ENCODE results near the gene FGGY.

Gene FGGY

DNA sequence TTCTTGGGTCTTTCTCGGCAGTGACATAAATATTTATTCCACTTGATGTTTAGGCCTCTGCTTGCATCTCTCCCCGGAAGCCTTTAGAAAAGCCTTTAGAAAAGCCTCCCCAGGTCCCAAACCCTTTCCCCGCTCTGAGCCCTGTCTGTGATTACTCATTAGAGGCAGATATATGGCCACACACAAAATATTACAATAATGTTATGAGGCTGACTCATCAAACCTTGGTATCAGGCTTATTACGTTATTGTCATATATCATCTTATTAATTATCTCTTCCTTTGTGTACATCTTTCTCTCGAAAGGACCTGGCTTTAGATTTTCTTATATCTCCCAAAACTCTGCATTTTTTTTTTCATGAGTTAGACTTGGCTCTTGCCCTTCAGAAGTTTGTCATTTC lies 69.5 kb downstream of the FGGY start:
- DNase-seq (ENCODE audit: low read depth, low spot score) = no peak
- no peak for TF ChIP-seq POLR2AphosphoS5 (IDR thresholded peaks at IDR 0.05; ENCODE audit: borderline replicate concordance, low read depth, low read length)
- no peak for TF ChIP-seq EZH2 (IDR thresholded peaks at IDR 0.05)
- TF ChIP-seq FOXP2 (optimal IDR thresholded peaks at IDR 0.05; ENCODE audit: control extremely low read depth, extremely low read length, insufficient read depth) = no peak

GRCh38 chr1:59367301-59368007 lies 70.6 kb downstream of the FGGY start:
- no peak for DNase-seq (ENCODE audit: low read depth, low spot score)
- no peak overlapping the region for H3K4me3 ChIP-seq
- H3K27ac ChIP-seq = no peak overlapping the region
- H3K9ac ChIP-seq (ENCODE audit: insufficient read length) = no peak overlapping the region
- no peaks in the 10 kb centered on the region for H3K9me3 ChIP-seq (ENCODE audit: low read depth, low read length)
- H3K36me3 ChIP-seq (ENCODE audit: insufficient read depth, low read length) = no peaks in the 10 kb centered on the region
- no peak for TF ChIP-seq EZH2 (IDR thresholded peaks at IDR 0.05)
- no peak for TF ChIP-seq FOXP2 (optimal IDR thresholded peaks at IDR 0.05; ENCODE audit: control extremely low read depth, extremely low read length, insufficient read depth)
- TF ChIP-seq POLR2AphosphoS5 (IDR thresholded peaks at IDR 0.05; ENCODE audit: borderline replicate concordance, low read depth, low read length) = no peak

More for the DNA sequence above, 69.5 kb downstream of the FGGY start:
- Histone ChIP-seq H3K4me3 (no peak overlapping the region), H3K9me3 (ENCODE audit: low read depth, low read length) (no peaks in the 10 kb centered on the region), H3K27ac (no peak overlapping the region), H3K36me3 (ENCODE audit: insufficient read depth, low read length) (no peaks in the 10 kb centered on the region), H3K9ac (ENCODE audit: insufficient read length) (no peak overlapping the region)

GRCh38 chr1:59368008-59368670 lies 71.2 kb downstream of the FGGY start:
- no peaks in the 10 kb centered on the region for H3K9me3 ChIP-seq (ENCODE audit: low read depth, low read length)
- DNase-seq (ENCODE audit: low read depth, low spot score) = no peak
- no peak overlapping the region for H3K9ac ChIP-seq (ENCODE audit: insufficient read length)

GRCh38 chr1:59375321-59376220 lies 78.7 kb downstream of the FGGY start:
- no peak overlapping the region for H3K9ac ChIP-seq (ENCODE audit: insufficient read length)
- H3K27ac ChIP-seq = no peak overlapping the region
- H3K4me3 ChIP-seq = no peak overlapping the region
- no peaks in the 10 kb centered on the region for H3K9me3 ChIP-seq (ENCODE audit: low read depth, low read length)
- DNase-seq (ENCODE audit: low read depth, low spot score) = no peak
- no peaks in the 10 kb centered on the region for H3K36me3 ChIP-seq (ENCODE audit: insufficient read depth, low read length)
- TF ChIP-seq EZH2 (IDR thresholded peaks at IDR 0.05) (no peak), POLR2AphosphoS5 (IDR thresholded peaks at IDR 0.05; ENCODE audit: borderline replicate concordance, low read depth, low read length) (no peak), FOXP2 (optimal IDR thresholded peaks at IDR 0.05; ENCODE audit: control extremely low read depth, extremely low read length, insufficient read depth) (no peak)

More at GRCh38 chr1:59368008-59368670, 71.2 kb downstream of the FGGY start:
- no peaks in the 10 kb centered on the region for H3K36me3 ChIP-seq (ENCODE audit: insufficient read depth, low read length)
- TF ChIP-seq EZH2 (IDR thresholded peaks at IDR 0.05) (no peak), POLR2AphosphoS5 (IDR thresholded peaks at IDR 0.05; ENCODE audit: borderline replicate concordance, low read depth, low read length) (no peak), FOXP2 (optimal IDR thresholded peaks at IDR 0.05; ENCODE audit: control extremely low read depth, extremely low read length, insufficient read depth) (no peak)
- H3K27ac ChIP-seq = no peak overlapping the region
- H3K4me3 ChIP-seq = no peak overlapping the region

DNA sequence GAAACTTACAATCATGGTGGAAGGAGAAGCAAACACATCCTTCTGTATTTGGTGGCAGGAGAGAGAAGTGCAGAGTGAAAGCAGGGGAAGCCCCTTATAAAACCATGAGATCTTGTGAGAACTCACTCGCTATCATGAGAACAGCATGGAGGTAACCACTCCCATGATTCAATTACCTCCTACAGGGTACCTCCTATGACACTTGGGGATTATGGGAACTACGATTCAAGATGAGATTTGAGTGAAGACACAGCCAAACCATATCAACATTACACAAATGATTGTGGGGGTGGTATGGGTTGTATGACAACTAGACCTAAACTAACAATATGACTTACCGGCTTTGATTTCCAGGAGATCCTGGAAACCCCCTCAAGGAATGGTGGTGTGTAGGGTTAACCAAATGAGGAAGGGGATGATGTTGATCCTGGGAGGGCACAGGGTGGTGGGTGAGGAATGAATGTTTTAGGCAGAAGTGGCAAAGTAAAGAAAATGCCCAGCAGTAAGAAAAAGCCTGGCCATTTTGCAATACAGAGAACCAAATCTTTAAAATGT lies 80.5 kb downstream of the FGGY start:
- H3K9ac ChIP-seq (ENCODE audit: insufficient read length) = no peak overlapping the region
- no peak for DNase-seq (ENCODE audit: low read depth, low spot score)
- no peak overlapping the region for H3K27ac ChIP-seq
- no peak overlapping the region for H3K4me3 ChIP-seq
- no peaks in the 10 kb centered on the region for H3K9me3 ChIP-seq (ENCODE audit: low read depth, low read length)
- no peak for TF ChIP-seq EZH2 (IDR thresholded peaks at IDR 0.05)
- TF ChIP-seq FOXP2 (optimal IDR thresholded peaks at IDR 0.05; ENCODE audit: control extremely low read depth, extremely low read length, insufficient read depth) = no peak
- H3K36me3 ChIP-seq (ENCODE audit: insufficient read depth, low read length) = no peaks in the 10 kb centered on the region

DNA sequence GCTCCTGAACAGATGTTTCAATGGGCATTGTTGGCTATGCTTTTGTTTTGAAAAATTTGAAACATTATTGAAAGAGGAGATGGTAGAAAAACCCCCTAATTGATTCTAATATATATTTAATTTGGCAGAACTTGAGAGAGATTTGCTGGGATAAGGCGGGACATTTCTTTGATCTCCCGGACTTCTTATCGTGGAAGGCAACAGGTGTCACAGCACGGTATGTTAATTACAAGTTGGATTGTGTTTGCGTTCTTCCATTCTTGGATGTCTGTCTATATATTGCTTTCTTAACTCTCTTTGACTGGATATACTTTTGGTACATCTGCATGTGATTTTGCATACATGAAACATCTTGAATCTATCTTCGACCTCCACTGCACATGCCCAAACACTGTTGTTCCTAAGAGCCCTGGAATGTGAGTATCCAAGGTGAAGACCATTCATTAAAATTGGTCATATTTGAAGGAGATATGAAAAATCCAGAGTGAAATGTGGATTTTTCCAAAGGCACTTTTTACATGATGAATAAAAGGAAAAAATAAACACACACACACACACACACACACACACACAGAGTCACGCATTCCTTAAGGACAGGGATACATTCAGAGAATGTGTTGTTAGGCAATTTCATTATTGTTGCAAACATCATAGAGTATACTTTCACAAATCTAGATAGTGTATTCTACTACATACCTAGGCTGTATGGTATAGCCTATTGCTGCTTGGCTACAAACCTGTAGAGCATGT lies 81.9 kb downstream of the FGGY start:
- Histone ChIP-seq H3K9me3 (ENCODE audit: low read depth, low read length) (no peaks in the 10 kb centered on the region), H3K9ac (ENCODE audit: insufficient read length) (no peak overlapping the region), H3K4me3 (no peak overlapping the region), H3K36me3 (ENCODE audit: insufficient read depth, low read length) (no peaks in the 10 kb centered on the region), H3K27ac (no peak overlapping the region)
- no peak for DNase-seq (ENCODE audit: low read depth, low spot score)
- no peak for TF ChIP-seq EZH2 (IDR thresholded peaks at IDR 0.05)
- no peak for TF ChIP-seq FOXP2 (optimal IDR thresholded peaks at IDR 0.05; ENCODE audit: control extremely low read depth, extremely low read length, insufficient read depth)
- no peak for TF ChIP-seq POLR2AphosphoS5 (IDR thresholded peaks at IDR 0.05; ENCODE audit: borderline replicate concordance, low read depth, low read length)

GRCh38 chr1:59379371-59379728 lies 82.5 kb downstream of the FGGY start:
- Histone ChIP-seq H3K27ac (no peak overlapping the region), H3K9me3 (ENCODE audit: low read depth, low read length) (no peaks in the 10 kb centered on the region), H3K36me3 (ENCODE audit: insufficient read depth, low read length) (no peaks in the 10 kb centered on the region), H3K4me3 (no peak overlapping the region), H3K9ac (ENCODE audit: insufficient read length) (no peak overlapping the region)
- TF ChIP-seq FOXP2 (optimal IDR thresholded peaks at IDR 0.05; ENCODE audit: control extremely low read depth, extremely low read length, insufficient read depth) (no peak), POLR2AphosphoS5 (IDR thresholded peaks at IDR 0.05; ENCODE audit: borderline replicate concordance, low read depth, low read length) (no peak), EZH2 (IDR thresholded peaks at IDR 0.05) (no peak)
- DNase-seq (ENCODE audit: low read depth, low spot score) = no peak
